22Rv1 (cell line): ENCODE measurements around the gene ARPC5L.

Experiments
- ZFX ChIP-seq: fragments of 450-650 bp; IDR thresholded peaks from 2 replicates; pipeline ENCODE4 v1.6.1; 2017; ENCODE audit warnings: antibody characterized with exemption, borderline replicate concordance
- TF ChIP-seq, protein P1 (sequence below): fragments of 450-650 bp; IDR thresholded peaks from 2 replicates; pipeline ENCODE4 v1.5.1; 2017; ENCODE audit warnings: mild to moderate bottlenecking

DNA sequence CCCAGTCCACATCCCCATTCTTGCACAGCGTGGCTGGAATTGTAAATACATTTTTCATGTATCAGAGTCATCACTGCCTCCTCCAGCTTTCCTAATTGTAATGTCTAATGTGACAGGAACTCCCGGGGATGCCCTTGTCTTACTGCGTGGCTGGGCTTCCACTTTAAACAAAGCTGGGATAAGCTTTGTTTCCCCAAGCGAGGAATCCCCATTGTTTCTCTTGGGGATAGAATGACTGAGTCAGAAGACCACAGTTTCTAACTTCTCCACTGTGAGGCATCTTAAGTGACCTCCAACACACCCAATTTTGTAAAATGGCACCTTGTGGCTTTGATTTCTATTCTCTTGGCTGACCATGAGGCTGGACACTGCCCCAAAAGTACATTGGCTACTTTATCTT, 22.4 kb downstream of the ARPC5L start:
- TF ChIP-seq, protein P1, sequence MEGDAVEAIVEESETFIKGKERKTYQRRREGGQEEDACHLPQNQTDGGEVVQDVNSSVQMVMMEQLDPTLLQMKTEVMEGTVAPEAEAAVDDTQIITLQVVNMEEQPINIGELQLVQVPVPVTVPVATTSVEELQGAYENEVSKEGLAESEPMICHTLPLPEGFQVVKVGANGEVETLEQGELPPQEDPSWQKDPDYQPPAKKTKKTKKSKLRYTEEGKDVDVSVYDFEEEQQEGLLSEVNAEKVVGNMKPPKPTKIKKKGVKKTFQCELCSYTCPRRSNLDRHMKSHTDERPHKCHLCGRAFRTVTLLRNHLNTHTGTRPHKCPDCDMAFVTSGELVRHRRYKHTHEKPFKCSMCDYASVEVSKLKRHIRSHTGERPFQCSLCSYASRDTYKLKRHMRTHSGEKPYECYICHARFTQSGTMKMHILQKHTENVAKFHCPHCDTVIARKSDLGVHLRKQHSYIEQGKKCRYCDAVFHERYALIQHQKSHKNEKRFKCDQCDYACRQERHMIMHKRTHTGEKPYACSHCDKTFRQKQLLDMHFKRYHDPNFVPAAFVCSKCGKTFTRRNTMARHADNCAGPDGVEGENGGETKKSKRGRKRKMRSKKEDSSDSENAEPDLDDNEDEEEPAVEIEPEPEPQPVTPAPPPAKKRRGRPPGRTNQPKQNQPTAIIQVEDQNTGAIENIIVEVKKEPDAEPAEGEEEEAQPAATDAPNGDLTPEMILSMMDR = no peak
- no peak for TF ChIP-seq ZFX
